HepG2 (cell line): Measurements from ENCODE around the gene PSMD8.

Source experiments
- ATF3 ChIP-seq: sonication (generic); formaldehyde crosslinking; IDR thresholded peaks from 2 replicates; pipeline ENCODE4 v1.4.0; 2020; ENCODE audit warnings: missing genetic modification reagents
- CTCF ChIP-seq: sonication (generic); formaldehyde crosslinking; IDR thresholded peaks from 2 replicates; pipeline ENCODE4 v1.5.0; 2020; ENCODE audit warnings: mild to moderate bottlenecking, missing genetic modification reagents, moderate library complexity
- ELF1 ChIP-seq: sonication (generic); formaldehyde crosslinking; IDR thresholded peaks from 2 replicates; pipeline ENCODE4 v1.4.0; 2020; ENCODE audit warnings: missing genetic modification reagents
- EP300 ChIP-seq, 3 experiments: sonication (generic) in 1 of 3; formaldehyde crosslinking in 1 of 3; IDR thresholded peaks; 2 replicates each; pipeline versions ENCODE4 v1.5.1 to v1.6.1; 2011 to 2020; ENCODE audit warnings: low read depth in 2 of 3, low read length in 2 of 3, borderline replicate concordance in 1 of 3, improper control_type of control experiment in 1 of 3, mild to moderate bottlenecking in 1 of 3, missing genetic modification reagents in 1 of 3, moderate library complexity in 1 of 3
- GABPA ChIP-seq, 2 experiments: IDR thresholded peaks; 2 replicates each; pipeline ENCODE4 v1.6.1; 2011 to 2016; ENCODE audit warnings: low read depth in 2 of 2, low read length in 1 of 2, missing biosample characterization in 1 of 2, missing genetic modification characterization in 1 of 2
- KDM2A ChIP-seq: sonication (generic); formaldehyde crosslinking; IDR thresholded peaks from 2 replicates; pipeline ENCODE4 v1.4.0; 2020; ENCODE audit warnings: low read depth, missing genetic modification reagents, borderline replicate concordance
- MAFK ChIP-seq, 2 experiments: IDR thresholded peaks in 1 of 2; conservative IDR thresholded peaks in 1 of 2; 2 replicates each; pipeline ENCODE4 v1.6.1; 2011; ENCODE audit warnings: improper control_type of control experiment in 2 of 2, low read length in 2 of 2
- MNT ChIP-seq: fragments of 450-650 bp; IDR thresholded peaks from 2 replicates; pipeline ENCODE4 v1.6.1; 2016
- PHF20 ChIP-seq: sonication (generic); formaldehyde crosslinking; IDR thresholded peaks from 2 replicates; pipeline ENCODE4 v1.5.0; 2020; ENCODE audit warnings: mild to moderate bottlenecking, missing genetic modification reagents
- POLR2A ChIP-seq, 2 experiments: IDR thresholded peaks; 2 replicates each; pipeline ENCODE4 v1.6.1; 2011; ENCODE audit warnings: low read depth in 2 of 2, low read length in 2 of 2, mild to moderate bottlenecking in 1 of 2, moderate library complexity in 1 of 2; ENCODE audit not compliant: insufficient read depth in 1 of 2
- POLR2AphosphoS5 ChIP-seq: IDR thresholded peaks from 2 replicates; pipeline ENCODE4 v1.6.1; 2012; ENCODE audit warnings: low read depth, low read length
- ZHX1 ChIP-seq: sonication (generic); formaldehyde crosslinking; IDR thresholded peaks from 2 replicates; pipeline ENCODE4 v1.8.1; 2022; ENCODE audit warnings: low read depth, mild to moderate bottlenecking, missing genetic modification reagents
- ZNF44 ChIP-seq: sonication (generic); formaldehyde crosslinking; IDR thresholded peaks from 2 replicates; pipeline ENCODE4 v1.5.1; 2020; ENCODE audit warnings: mild to moderate bottlenecking, missing genetic modification reagents
- ZNF703 ChIP-seq: sonication (generic); formaldehyde crosslinking; IDR thresholded peaks from 2 replicates; pipeline ENCODE4 v1.5.1; 2020; ENCODE audit warnings: missing genetic modification reagents, mild to moderate bottlenecking, moderate library complexity, borderline replicate concordance

GRCh38 chr19:38417146-38417543 lies 42.8 kb downstream of the PSMD8 start:
- TF ChIP-seq PHF20 (CRISPR knock-in tag): no peak
- no peak for TF ChIP-seq ZHX1 (CRISPR knock-in tag)
- no peak for TF ChIP-seq ATF3 (CRISPR knock-in tag)
- no peak for TF ChIP-seq CTCF (CRISPR knock-in tag)
- no peak for TF ChIP-seq GABPA (IDR thresholded peaks at IDR 0.05; ENCODE audit: low read depth, low read length)
- TF ChIP-seq GABPA (CRISPR knock-in tag; IDR thresholded peaks at IDR 0.05; ENCODE audit: low read depth): no peak
- no peak for TF ChIP-seq ZNF703 (CRISPR knock-in tag)
- TF ChIP-seq KDM2A (CRISPR knock-in tag): no peak
- TF ChIP-seq POLR2A (IDR thresholded peaks at IDR 0.05; ENCODE audit: insufficient read depth in 1 of 2, low read depth in 2 of 2, low read length in 2 of 2): no peak
- no peak for TF ChIP-seq ELF1 (CRISPR knock-in tag)
- TF ChIP-seq MAFK (conservative IDR thresholded peaks at IDR 0.05 in 1 of 2, IDR thresholded peaks at IDR 0.05 in 1 of 2; ENCODE audit: low read length in 2 of 2): no peak
- no peak for TF ChIP-seq ZNF44 (CRISPR knock-in tag)
- TF ChIP-seq POLR2AphosphoS5: no peak
- no peak for TF ChIP-seq MNT
- no peak for TF ChIP-seq EP300 (IDR thresholded peaks at IDR 0.05; ENCODE audit: low read depth in 2 of 2, low read length in 2 of 2)
- TF ChIP-seq EP300 (CRISPR knock-in tag; IDR thresholded peaks at IDR 0.05; ENCODE audit: borderline replicate concordance): no peak
